Bronchial epithelial cell (primary cell): ENCODE results near the gene OSBP2. TPM values are rescaled to one million over a fixed set of nuclear protein-coding genes. Genes with fewer than 3 reads are reported as not detected.
A peak's percentile ranks its signal among the peaks of the same experiment; 100 is the strongest.

Experiments used
- DNase-seq: peaks from one replicate; pipeline ENCODE4 v3.0.0-alpha.2; 2010; ENCODE audit warnings: low read depth
- FAIRE-seq: peaks from 2 replicates; lab custom pipeline; 2011; peaks lifted over from hg19 to GRCh38; lab: Jason Lieb, UNC
- H3K27me3 ChIP-seq: 2 replicates; pipeline ENCODE4 v1.5.1; 2011; ENCODE audit warnings: low read length; ENCODE audit not compliant: control insufficient read depth, insufficient read depth
- H3K36me3 ChIP-seq: 2 replicates; pipeline ENCODE4 v1.5.1; 2011; ENCODE audit warnings: low read length; ENCODE audit not compliant: control insufficient read depth, insufficient read depth
- H3K4me3 ChIP-seq: 2 replicates; pipeline ENCODE4 v1.5.1; 2011; ENCODE audit warnings: mild to moderate bottlenecking, low read depth, low read length, control low read depth
- CTCF ChIP-seq: IDR thresholded peaks from 2 replicates; pipeline ENCODE4 v1.5.1; 2011; ENCODE audit warnings: mild to moderate bottlenecking, moderate library complexity, low read length, control low read depth, inconsistent platforms; ENCODE audit not compliant: insufficient read depth, severe bottlenecking
- total RNA-seq: library from RNA; depleted of rRNA; stranded (reverse); fragments of >200 nt; gene quantifications from 2 replicates; pipeline ENCODE4 v1.2.1, GENCODE V29; 2014

OSBP2 gene
- total RNA-seq, 1 donor from 2014 or later = 23.4 TPM

DNA sequence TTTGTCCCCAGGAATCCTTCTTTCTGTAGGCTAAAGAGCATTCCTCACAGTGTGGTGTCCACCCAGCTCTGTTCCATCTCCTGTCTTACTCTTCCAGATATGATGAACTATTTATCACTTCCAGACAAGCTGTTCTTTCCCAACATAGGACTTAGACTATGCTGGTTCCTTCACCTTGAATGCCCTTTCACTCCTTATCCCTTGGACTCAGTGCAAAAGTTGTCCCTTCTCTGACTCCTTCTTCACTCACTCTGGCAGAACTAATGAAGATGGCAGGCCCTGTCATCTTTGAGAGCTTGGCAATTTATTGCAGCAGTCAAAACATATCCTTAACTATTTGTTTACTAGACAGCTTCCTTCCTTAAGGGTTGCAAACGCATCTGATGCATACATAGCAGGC, 3.5 kb upstream of the OSBP2 start:
- no peak for TF ChIP-seq CTCF
- FAIRE-seq (no peak), DNase-seq (no peak)

GRCh38 chr22:30694171-30694639, 469 bp upstream of the OSBP2 start:
- H3K36me3 ChIP-seq = no peaks in the 10 kb centered on the region
- H3K27me3 ChIP-seq = peaks cover 3% of the 10 kb centered on the region
- FAIRE-seq (no peak), DNase-seq (peak; percentile 13)
- no peak for TF ChIP-seq CTCF
- H3K4me3 ChIP-seq = peak overlapping the region; percentile 48

More for the DNA sequence above, 3.5 kb upstream of the OSBP2 start:
- no peak overlapping the region for H3K4me3 ChIP-seq
- no peaks in the 10 kb centered on the region for H3K36me3 ChIP-seq
- peaks cover 3% of the 10 kb centered on the region for H3K27me3 ChIP-seq

DNA sequence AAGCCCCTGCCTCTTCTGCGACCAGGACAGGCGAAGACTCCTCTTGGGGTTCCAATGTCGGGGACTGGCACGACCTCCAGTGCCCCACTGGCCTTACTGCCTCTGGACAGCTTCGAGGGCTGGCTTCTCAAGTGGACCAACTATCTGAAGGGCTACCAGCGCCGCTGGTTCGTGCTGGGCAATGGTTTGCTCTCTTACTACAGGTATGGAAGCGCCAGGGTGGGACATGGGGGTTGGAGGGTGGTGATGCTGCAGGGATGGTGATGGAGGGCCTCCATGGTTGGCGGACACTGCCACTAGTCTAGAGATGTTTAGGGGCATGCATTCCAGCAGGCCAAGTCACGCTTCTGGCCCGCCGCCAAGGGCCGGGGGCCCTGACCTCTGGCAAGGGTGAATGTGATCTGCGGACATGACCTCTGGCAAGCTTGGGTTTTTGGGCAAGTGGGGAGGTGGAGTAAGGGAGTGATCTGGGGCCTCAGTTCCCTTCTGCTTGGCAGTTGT, 727 bp downstream of the OSBP2 start:
- Histone ChIP-seq H3K27me3 (peaks cover 3% of the 10 kb centered on the region), H3K4me3 (peak overlapping the region; percentile 43), H3K36me3 (no peaks in the 10 kb centered on the region)
- DNase-seq (no peak), FAIRE-seq (no peak)
- no peak for TF ChIP-seq CTCF

GRCh38 chr22:30695871-30696655, 1.4 kb downstream of the OSBP2 start:
- FAIRE-seq (peak; percentile 73), DNase-seq (no peak)
- TF ChIP-seq CTCF = no peak
- H3K36me3 ChIP-seq = no peaks in the 10 kb centered on the region
- H3K4me3 ChIP-seq = no peak overlapping the region
- peaks cover 3% of the 10 kb centered on the region for H3K27me3 ChIP-seq

GRCh38 chr22:30697975-30698374, 3.3 kb downstream of the OSBP2 start:
- Histone ChIP-seq H3K27me3 (peaks cover 3% of the 10 kb centered on the region), H3K4me3 (no peak overlapping the region), H3K36me3 (no peaks in the 10 kb centered on the region)
- DNase-seq (no peak), FAIRE-seq (no peak)
- TF ChIP-seq CTCF = no peak

- TF ChIP-seq CTCF = no peak
- DNase-seq (peak; percentile 23), FAIRE-seq (peak; percentile 83)
- Histone ChIP-seq H3K4me3 (no peak overlapping the region), H3K36me3 (no peaks in the 10 kb centered on the region), H3K27me3 (no peaks in the 10 kb centered on the region)
These were observed 7.2 kb downstream of the OSBP2 start for GRCh38 chr22:30701872-30702271.
